ENCODE data around the gene OR2T8. TPM values are rescaled to one million over a fixed set of nuclear protein-coding genes. Genes with fewer than 3 reads are reported as not detected.

OR2T8 gene
- total RNA-seq, 1 experiment from 2014 or later = not detected

- Histone ChIP-seq H3K4me2 (ENCODE audit: insufficient read depth, insufficient read length, low read length) (no peak overlapping the region), H3K23ac (ENCODE audit: insufficient read length, low read depth, low read length) (no peak overlapping the region), H3K27me3 (ENCODE audit: insufficient read depth, low read length) (no peaks in the 10 kb centered on the region), H3K56ac (ENCODE audit: insufficient read length, low read depth, low read length) (no peak overlapping the region), H3K27ac (ENCODE audit: insufficient read length, low read depth, low read length) (no peak overlapping the region), H4K8ac (replicated peaks; ENCODE audit: insufficient read length, low read depth, low read length) (no peak overlapping the region), H2BK20ac (ENCODE audit: low read depth, low read length, poor library complexity, severe bottlenecking) (no peak overlapping the region), H3K18ac (ENCODE audit: insufficient read length, low read depth, low read length) (no peak overlapping the region), H3K23me2 (ENCODE audit: insufficient read length, low read depth, low read length, poor library complexity, severe bottlenecking) (no peaks in the 10 kb centered on the region), H2BK12ac (ENCODE audit: insufficient read length, low read depth, low read length) (no peak overlapping the region), H3K9ac (ENCODE audit: extremely low read depth, insufficient read length, low read length) (no peak overlapping the region), H2BK5ac (ENCODE audit: insufficient read length, low read length) (no peak overlapping the region), H3K79me2 (ENCODE audit: insufficient read depth, low read length) (no peaks in the 10 kb centered on the region), H3K14ac (ENCODE audit: insufficient read depth, low read length) (no peak overlapping the region), H2AK5ac (ENCODE audit: insufficient read length, low read length) (no peak overlapping the region), H3K79me1 (ENCODE audit: insufficient read depth, low read depth, low read length, poor library complexity, severe bottlenecking) (no peaks in the 10 kb centered on the region), H3K9me3 (ENCODE audit: control insufficient read depth, low read depth, low read length) (peaks cover 24% of the 10 kb centered on the region), H2BK15ac (ENCODE audit: low read depth, low read length) (no peak overlapping the region), H4K20me1 (ENCODE audit: control insufficient read depth, insufficient read depth, insufficient read length) (no peaks in the 10 kb centered on the region), H3K4me1 (ENCODE audit: insufficient read depth, low read length) (no peaks in the 10 kb centered on the region), H4K5ac (ENCODE audit: insufficient read length, low read depth, low read length) (no peak overlapping the region), H2AFZ (ENCODE audit: low read length) (no peak overlapping the region), H3T11ph (ENCODE audit: low read length) (no peak overlapping the region), H3K4ac (ENCODE audit: low read depth, low read length) (no peak overlapping the region), H2BK120ac (ENCODE audit: low read depth, low read length, poor library complexity, severe bottlenecking) (no peak overlapping the region), H4K91ac (ENCODE audit: insufficient read length, low read depth, low read length) (no peak overlapping the region)
- no peak for DNase-seq
- no peak overlapping the region for H3K4me3 Mint-ChIP-seq
- TF ChIP-seq CTCF (conservative IDR thresholded peaks at IDR 0.05) = no peak
- H3K27me3 Mint-ChIP-seq (ENCODE audit: low read depth) = no peaks in the 10 kb centered on the region; the same call in 1 of the 2 replicates
- WGBS (ENCODE audit: extremely low coverage, insufficient read length, low lambda C conversion rate) = no CpG with 5 or more reads among the region's 6 CpGs
- peaks cover 65 to 70% of the 10 kb centered on the region in 2 experiments for H3K9me3 Mint-ChIP-seq
- H3K36me3 Mint-ChIP-seq (ENCODE audit: insufficient read depth in 1 of 3, low read depth in 3 of 3) = peaks cover 4 to 14% (median 4%) of the 10 kb centered on the region in 3 experiments; a peak in 6 of 7 replicates
- no peaks in the 10 kb centered on the region for H3K4me1 Mint-ChIP-seq
- no peak overlapping the region for H3K27ac Mint-ChIP-seq
These were observed 22.6 kb downstream of the OR2T8 start for GRCh38 chr1:247942624-247943023.
